Neural cell (in vitro differentiated cells): ENCODE results near the gene RPL10A. TPM values are rescaled to one million over a fixed set of nuclear protein-coding genes. Genes with fewer than 3 reads are reported as not detected.

Experiments
- H2AFZ ChIP-seq: fragments of 200-600, 300-800 bp; sonication (generic), shearing (Covaris generic); 2 replicates; pipeline ENCODE4 v1.6.0; 2014; ENCODE audit warnings: low read depth, mild to moderate bottlenecking, antibody characterized with exemption, low read length, moderate library complexity
- H3F3A ChIP-seq: fragments of 200-600 bp; shearing (Covaris generic); 2 replicates; pipeline ENCODE4 v1.6.1; 2016; ENCODE audit warnings: mild to moderate bottlenecking, moderate library complexity, mixed read lengths, antibody characterized with exemption, low read length; ENCODE audit not compliant: insufficient read depth, poor library complexity, severe bottlenecking
- H3K27ac ChIP-seq: fragments of 200-600, 300-800 bp; sonication (generic), shearing (Covaris generic); 2 replicates; pipeline ENCODE4 v1.5.1; 2014; ENCODE audit warnings: mild to moderate bottlenecking, low read length, moderate library complexity
- H3K27me3 ChIP-seq: fragments of 300-800, 200-600 bp; sonication (generic), shearing (Covaris generic); 2 replicates; pipeline ENCODE4 v1.6.0; 2014; ENCODE audit warnings: mild to moderate bottlenecking, low read depth, low read length, moderate library complexity; ENCODE audit not compliant: insufficient read depth
- H3K36me3 ChIP-seq: fragments of 300-800, 200-600 bp; sonication (generic), shearing (Covaris generic); 2 replicates; pipeline ENCODE4 v1.5.1; 2014; ENCODE audit warnings: mild to moderate bottlenecking, antibody characterized with exemption, low read length, moderate library complexity; ENCODE audit not compliant: insufficient read depth
- H3K4me2 ChIP-seq: fragments of 300-800, 200-600 bp; sonication (generic), shearing (Covaris generic); 2 replicates; pipeline ENCODE4 v1.6.0; 2014; ENCODE audit warnings: mild to moderate bottlenecking, low read length
- H3K4me3 ChIP-seq: fragments of 300-800, 200-600 bp; sonication (generic), shearing (Covaris generic); 2 replicates; pipeline ENCODE4 v1.5.1; 2014; ENCODE audit warnings: mild to moderate bottlenecking, low read length, moderate library complexity
- H3K79me2 ChIP-seq: fragments of 200-600 bp; shearing (Covaris generic); replicated peaks from 2 replicates; pipeline ENCODE4 v1.6.0; 2014; ENCODE audit warnings: mild to moderate bottlenecking, low read length, moderate library complexity; ENCODE audit not compliant: insufficient read depth
- H3K9ac ChIP-seq: fragments of 300-800, 200-600 bp; sonication (generic), shearing (Covaris generic); 2 replicates; pipeline ENCODE4 v1.6.1; 2016; ENCODE audit warnings: mild to moderate bottlenecking, low read length, mixed read lengths
- H3K9me2 ChIP-seq: fragments of 200-600 bp; shearing (Covaris generic); 2 replicates; pipeline ENCODE4 v1.6.1; 2016; ENCODE audit warnings: mild to moderate bottlenecking, low read length, mixed read lengths; ENCODE audit not compliant: insufficient read depth
- H3K9me3 ChIP-seq: fragments of 200-600, 300-800 bp; sonication (generic), shearing (Covaris generic); 2 replicates; pipeline ENCODE4 v1.6.1; 2016; ENCODE audit warnings: mild to moderate bottlenecking, mixed run types, low read length, moderate library complexity, mixed read lengths
- H4K20me1 ChIP-seq: fragments of 200-600 bp; shearing (Covaris generic); 2 replicates; pipeline ENCODE4 v1.6.1; 2016; ENCODE audit warnings: mild to moderate bottlenecking, mixed run types; ENCODE audit not compliant: insufficient read depth
- CTCF ChIP-seq: fragments of 450-650 bp; IDR thresholded peaks from 2 replicates; pipeline ENCODE4 v1.5.1; 2014; ENCODE audit warnings: antibody characterized with exemption, mild to moderate bottlenecking, moderate library complexity; ENCODE audit not compliant: poor library complexity, severe bottlenecking
- EP300 ChIP-seq: fragments of 450-650 bp; conservative IDR thresholded peaks from 2 replicates; pipeline ENCODE4 v1.6.1; 2014; ENCODE audit warnings: antibody characterized with exemption, mild to moderate bottlenecking, moderate library complexity; ENCODE audit not compliant: poor library complexity, severe bottlenecking
- EZH2 ChIP-seq: fragments of 200-600, 300-800 bp; shearing (Covaris generic), sonication (generic); IDR thresholded peaks from 2 replicates; pipeline ENCODE4 v1.6.1; 2014; ENCODE audit warnings: antibody characterized with exemption, low read length, borderline replicate concordance, mild to moderate bottlenecking; ENCODE audit not compliant: insufficient read depth, poor library complexity, severe bottlenecking
- MXI1 ChIP-seq: fragments of 450-650 bp; conservative IDR thresholded peaks from 2 replicates; pipeline ENCODE4 v1.6.1; 2014; ENCODE audit warnings: antibody characterized with exemption, mild to moderate bottlenecking; ENCODE audit not compliant: poor library complexity, severe bottlenecking
- POLR2AphosphoS5 ChIP-seq: IDR thresholded peaks from 2 replicates; pipeline ENCODE4 v1.6.1; 2012
- RAD21 ChIP-seq: fragments of 450-650 bp; conservative IDR thresholded peaks from 2 replicates; pipeline ENCODE4 v1.6.1; 2014; ENCODE audit warnings: antibody characterized with exemption, mild to moderate bottlenecking, moderate library complexity
- REST ChIP-seq: IDR thresholded peaks from 2 replicates; pipeline ENCODE4 v1.6.1; 2012; ENCODE audit warnings: borderline replicate concordance
- SMC3 ChIP-seq: fragments of 450-650 bp; conservative IDR thresholded peaks from 2 replicates; pipeline ENCODE4 v1.6.1; 2014; ENCODE audit warnings: antibody characterized with exemption, mild to moderate bottlenecking, moderate library complexity; ENCODE audit not compliant: poor library complexity
- TAF1 ChIP-seq: IDR thresholded peaks from 2 replicates; pipeline ENCODE4 v1.6.1; 2012; ENCODE audit warnings: low read depth
- polyA plus RNA-seq: library from polyadenylated mRNA; depleted of rRNA; stranded (reverse); fragments of >200 nt; gene quantifications from 2 replicates; pipeline ENCODE4 v1.2.3, GENCODE V29; 2014

The RPL10A gene
- polyA plus RNA-seq, 1 donor from 2014 or later: 1,049 TPM

GRCh38 chr6:35498422-35499067, 30.3 kb downstream of the RPL10A start:
- no peaks in the 10 kb centered on the region for H3K9me3 ChIP-seq
- no peaks in the 10 kb centered on the region for H3K36me3 ChIP-seq
- no peak overlapping the region for H3K9ac ChIP-seq
- H3K27ac ChIP-seq: no peak overlapping the region
- no peak overlapping the region for H2AFZ ChIP-seq
- TF ChIP-seq EP300 (no peak), RAD21 (no peak), TAF1 (no peak), SMC3 (no peak), POLR2AphosphoS5 (no peak), MXI1 (no peak), REST (no peak), EZH2 (no peak)
- no peaks in the 10 kb centered on the region for H3K9me2 ChIP-seq
- H3K27me3 ChIP-seq: peaks cover 31% of the 10 kb centered on the region
- H3K4me3 ChIP-seq: no peak overlapping the region
- no peaks in the 10 kb centered on the region for H4K20me1 ChIP-seq
- no peaks in the 10 kb centered on the region for H3F3A ChIP-seq
- no peaks in the 10 kb centered on the region for H3K79me2 ChIP-seq
- no peak overlapping the region for H3K4me2 ChIP-seq

GRCh38 chr6:35499372-35499771, 31.2 kb downstream of the RPL10A start:
- Histone ChIP-seq H3K27ac (no peak overlapping the region), H3K27me3 (peaks cover 31% of the 10 kb centered on the region), H3K36me3 (no peaks in the 10 kb centered on the region), H3F3A (no peaks in the 10 kb centered on the region), H4K20me1 (no peaks in the 10 kb centered on the region), H3K9ac (no peak overlapping the region), H2AFZ (no peak overlapping the region), H3K4me2 (no peak overlapping the region), H3K4me3 (no peak overlapping the region), H3K9me3 (no peaks in the 10 kb centered on the region), H3K9me2 (no peaks in the 10 kb centered on the region), H3K79me2 (no peaks in the 10 kb centered on the region)
- no peak for TF ChIP-seq CTCF
- TF ChIP-seq MXI1: no peak
- TF ChIP-seq POLR2AphosphoS5: no peak
- TF ChIP-seq SMC3: no peak
- TF ChIP-seq RAD21: no peak
